Measurements from ENCODE around the gene AK9. TPM values are rescaled to one million over a fixed set of nuclear protein-coding genes. Genes with fewer than 3 reads are reported as not detected.

AK9 gene
- total and polyA plus RNA-seq, 2 of the 4 experiments (the other 2 are of a cell fraction): 1.7 to 1.8 TPM

DNA sequence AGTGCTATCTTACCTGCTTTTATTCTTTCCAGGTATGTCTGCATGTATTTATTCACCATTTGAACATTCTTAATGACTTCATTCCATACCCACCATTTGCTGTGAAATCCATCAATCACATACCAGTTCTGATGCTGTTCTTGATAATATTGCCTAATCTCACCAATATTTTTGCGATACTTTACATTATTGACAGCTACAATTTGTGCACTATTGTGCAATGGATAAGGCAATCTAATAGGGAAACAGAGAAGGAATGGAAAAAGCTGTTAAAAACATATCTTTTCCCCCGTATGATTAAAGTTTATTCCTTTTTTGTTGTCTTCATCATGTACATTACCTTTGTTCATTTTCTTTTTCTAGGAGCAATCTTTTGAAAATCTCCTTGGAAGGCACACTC is 184.7 kb downstream of the AK9 start:
- H3K4me2 ChIP-seq (ENCODE audit: low read depth, low read length): no peak overlapping the region
- no peak overlapping the region for H4K8ac ChIP-seq (ENCODE audit: low read depth in 2 of 2, low read length in 2 of 2)
- peaks cover 6% of the 10 kb centered on the region for H3K27me3 ChIP-seq (ENCODE audit: control insufficient read depth, insufficient read depth, low read length)
- no peaks in the 10 kb centered on the region; the same call in 1 of the 2 replicates for H3K9me3 ChIP-seq (ENCODE audit: control insufficient read depth, insufficient read depth, low read length)
- no peak overlapping the region for H4K5ac ChIP-seq (ENCODE audit: low read depth, low read length)
- BruUV-seq (replicated peaks): no TSS peak
- H4K91ac ChIP-seq (ENCODE audit: insufficient read depth, low read depth, low read length): no peak overlapping the region
- H3K36me3 ChIP-seq (ENCODE audit: control insufficient read depth, insufficient read depth, low read length): no peaks in the 10 kb centered on the region
- no peaks in the 10 kb centered on the region for H3K79me1 ChIP-seq (ENCODE audit: low read depth in 1 of 2, low read length in 2 of 2)
- H3K4me1 ChIP-seq (ENCODE audit: control insufficient read depth, insufficient read depth, low read length): no peaks in the 10 kb centered on the region
- H3K27ac ChIP-seq (ENCODE audit: insufficient read depth, low read length): no peak overlapping the region
- H3K14ac ChIP-seq (replicated peaks; ENCODE audit: low read depth, low read length): no peak overlapping the region
- no peak overlapping the region for H2BK5ac ChIP-seq (ENCODE audit: low read depth, low read length, poor library complexity, severe bottlenecking)
- no peak overlapping the region for H3K9ac ChIP-seq (ENCODE audit: low read depth, low read length)
- in situ Hi-C loops (cut with MboI; ENCODE audit: low sequenced_read_pairs) (no loop called here), dilution Hi-C loops (cut with HindIII; ENCODE audit: low sequenced_read_pairs, unreplicated experiment) (no loop called here), intact Hi-C loops (cut with micrococcal nuclease) (no loop called here)
- H3K56ac ChIP-seq (ENCODE audit: extremely low read depth, insufficient read depth, low read length): no peak overlapping the region
- DNase-seq (no peak), ATAC-seq (ENCODE audit: low read depth) (no peak)
- H2BK15ac ChIP-seq (ENCODE audit: low read depth, low read length): no peak overlapping the region
- H3K18ac ChIP-seq (ENCODE audit: low read depth, low read length): no peak overlapping the region
- H3K4ac ChIP-seq (ENCODE audit: low read depth, low read length): no peak overlapping the region
- H2BK120ac ChIP-seq (ENCODE audit: low read depth, low read length): no peak overlapping the region
- no peak overlapping the region for H2BK20ac ChIP-seq (ENCODE audit: low read depth, low read length)
- H2AK9ac ChIP-seq (replicated peaks; ENCODE audit: low read depth, low read length, poor library complexity): no peak overlapping the region
- CTCF ChIA-PET: interaction anchor here (1.4 kb wide), 1 partner anchor 318 kb away, joined by 3 read pairs; no protein-coding TSS in a partner anchor
- TF ChIP-seq CEBPB (IDR thresholded peaks at IDR 0.05; ENCODE audit: low read depth, low read length) (peak; percentile 82), MXI1 (IDR thresholded peaks at IDR 0.05; ENCODE audit: borderline replicate concordance, low read depth, low read length) (no peak)
- H2AFZ ChIP-seq (replicated peaks; ENCODE audit: low read length, poor library complexity): no peak overlapping the region
- H3K23ac ChIP-seq (ENCODE audit: low read depth, low read length): no peak overlapping the region
- POLR2A ChIA-PET (ENCODE audit: unreplicated experiment): no interaction called here
- H2AK5ac ChIP-seq (ENCODE audit: low read depth, low read length): no peak overlapping the region
- no CpG with 5 or more reads among the region's 2 CpGs for WGBS, 2 experiments (ENCODE audit: extremely low coverage in 2 of 2, insufficient read length in 1 of 2)
- H4K20me1 ChIP-seq (ENCODE audit: insufficient read depth, low read length): no peaks in the 10 kb centered on the region
- H3K4me3 ChIP-seq (ENCODE audit: insufficient read depth, low read depth, low read length): no peak overlapping the region
- 0 out of 2 replicates have a peak, but pooled peaks cover under 1% of the 10 kb centered on the region for H3K9me1 ChIP-seq (ENCODE audit: insufficient read depth, low read length)
